Body of pancreas (tissue), 4 donors: ENCODE measurements around the gene CDK19. TPM values are rescaled to one million over a fixed set of nuclear protein-coding genes. Genes with fewer than 3 reads are reported as not detected.

Experiments
- ATAC-seq: fragments of 150-250 bp; one replicate; pipeline ENCODE4 v1.9.1; 2016
- DNase-seq, 4 donors: peaks; one replicate each; pipeline ENCODE4 v3.0.0-alpha.2; 2019
- H3K27ac ChIP-seq, 4 donors: fragments of 200-600 bp; sonication (generic); 1 replicate in 3 of 4; 2 replicates in 1 of 4; pipeline versions ENCODE4 v1.5.1 to v1.6.1; 2016 to 2019; ENCODE audit warnings: mild to moderate bottlenecking in 1 of 4, mixed read lengths in 1 of 4, moderate library complexity in 1 of 4
- H3K27me3 ChIP-seq, 2 donors: fragments of 200-600 bp; sonication (generic); one replicate each; pipeline ENCODE4 v1.6.0; 2016; ENCODE audit warnings: mild to moderate bottlenecking in 1 of 2
- H3K36me3 ChIP-seq, 2 donors: fragments of 200-600 bp; sonication (generic); replicated peaks in 1 of 2; 2 replicates each; pipeline ENCODE4 v1.5.1; 2016; ENCODE audit warnings: low read depth in 2 of 2; ENCODE audit not compliant: insufficient read depth in 1 of 2
- H3K4me1 ChIP-seq: fragments of 200-600 bp; sonication (generic); one replicate; pipeline ENCODE4 v1.6.0; 2016
- H3K4me3 ChIP-seq, 2 donors: fragments of 200-600 bp; sonication (generic); 1 replicate in 1 of 2; 2 replicates in 1 of 2; pipeline ENCODE4 v1.5.1; 2016 to 2019
- H3K9me3 ChIP-seq, 3 donors: fragments of 200-600 bp; sonication (generic); 1 replicate in 2 of 3; 2 replicates in 1 of 3; pipeline ENCODE4 v1.5.1; 2016
- POLR2A ChIP-seq, 3 donors: fragments of 450-650 bp; IDR thresholded peaks; one replicate each; pipeline ENCODE4 v1.6.1; 2016; ENCODE audit warnings: antibody characterized with exemption in 3 of 3, mild to moderate bottlenecking in 2 of 3
- WGBS, 2 donors: methylation state at CpG; one replicate each; pipeline ENCODE4 v1.1.5; 2017; 5-methylcytosine and 5-hydroxymethylcytosine counted together
- intact Hi-C: fragments of 100-400 bp; cut with DNase I; formaldehyde crosslinking; loops from one replicate; pipeline ENCODE4 v1.15.1; 2023
- total RNA-seq, 2 donors: library from RNA; depleted of rRNA; stranded (reverse); fragments of >200 nt; gene quantifications; one replicate each; pipeline ENCODE4 v1.1.0, GENCODE V29; 2016
- TF ChIP-seq, protein P1 (sequence below), 7 experiments: fragments of 450-650 bp in 4 of 7; fragments of 200-600 bp in 3 of 7; sonication (generic) in 3 of 7; IDR thresholded peaks; one replicate each; pipeline ENCODE4 v1.5.1; 2016 to 2019; ENCODE audit warnings: antibody characterized with exemption in 7 of 7

Gene CDK19
- total RNA-seq, 2 donors from 2014 or later = 4.0 to 8.0 TPM

- WGBS, 2 donors = 50 to 54% methylated on average over 1 of the region's 1 CpG
- intact Hi-C loops = no loop called here
- no peaks in the 10 kb centered on the region for H3K27me3 ChIP-seq
- DNase-seq (no peak), ATAC-seq (no peak)
- H3K4me1 ChIP-seq = no peaks in the 10 kb centered on the region
- no peaks in the 10 kb centered on the region for H3K9me3 ChIP-seq
- TF ChIP-seq, protein P1, sequence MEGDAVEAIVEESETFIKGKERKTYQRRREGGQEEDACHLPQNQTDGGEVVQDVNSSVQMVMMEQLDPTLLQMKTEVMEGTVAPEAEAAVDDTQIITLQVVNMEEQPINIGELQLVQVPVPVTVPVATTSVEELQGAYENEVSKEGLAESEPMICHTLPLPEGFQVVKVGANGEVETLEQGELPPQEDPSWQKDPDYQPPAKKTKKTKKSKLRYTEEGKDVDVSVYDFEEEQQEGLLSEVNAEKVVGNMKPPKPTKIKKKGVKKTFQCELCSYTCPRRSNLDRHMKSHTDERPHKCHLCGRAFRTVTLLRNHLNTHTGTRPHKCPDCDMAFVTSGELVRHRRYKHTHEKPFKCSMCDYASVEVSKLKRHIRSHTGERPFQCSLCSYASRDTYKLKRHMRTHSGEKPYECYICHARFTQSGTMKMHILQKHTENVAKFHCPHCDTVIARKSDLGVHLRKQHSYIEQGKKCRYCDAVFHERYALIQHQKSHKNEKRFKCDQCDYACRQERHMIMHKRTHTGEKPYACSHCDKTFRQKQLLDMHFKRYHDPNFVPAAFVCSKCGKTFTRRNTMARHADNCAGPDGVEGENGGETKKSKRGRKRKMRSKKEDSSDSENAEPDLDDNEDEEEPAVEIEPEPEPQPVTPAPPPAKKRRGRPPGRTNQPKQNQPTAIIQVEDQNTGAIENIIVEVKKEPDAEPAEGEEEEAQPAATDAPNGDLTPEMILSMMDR (IDR thresholded peaks at IDR 0.05) = no peak
- TF ChIP-seq POLR2A (IDR thresholded peaks at IDR 0.05) = no peak
- no peak overlapping the region for H3K4me3 ChIP-seq
- H3K36me3 ChIP-seq = no peaks in the 10 kb centered on the region
- H3K27ac ChIP-seq = no peak overlapping the region
These were observed 150.3 kb downstream of the CDK19 start for GRCh38 chr6:110664933-110665332.

- no peaks in the 10 kb centered on the region for H3K4me1 ChIP-seq
These were observed 152.6 kb downstream of the CDK19 start for GRCh38 chr6:110662490-110663211.

GRCh38 chr6:110661414-110661813 is 153.9 kb downstream of the CDK19 start:
- no peaks in the 10 kb centered on the region for H3K27me3 ChIP-seq
- no peaks in the 10 kb centered on the region for H3K9me3 ChIP-seq
- H3K36me3 ChIP-seq = no peaks in the 10 kb centered on the region
- H3K27ac ChIP-seq = no peak overlapping the region
- WGBS, 2 donors = 96 to 98% methylated on average over 2 of the region's 2 CpGs
- H3K4me1 ChIP-seq = peaks cover 8% of the 10 kb centered on the region
- ATAC-seq (no peak), DNase-seq (no peak)
- TF ChIP-seq, protein P1 (IDR thresholded peaks at IDR 0.05) = no peak
- no peak for TF ChIP-seq POLR2A (IDR thresholded peaks at IDR 0.05)
- intact Hi-C loops = no loop called here
- H3K4me3 ChIP-seq = no peak overlapping the region

More at GRCh38 chr6:110662490-110663211, 152.6 kb downstream of the CDK19 start:
- intact Hi-C loops = no loop called here
- WGBS, 2 donors = 39 to 52% methylated on average over 1 of the region's 1 CpG
- no peak for ATAC-seq
- no peak for TF ChIP-seq POLR2A (IDR thresholded peaks at IDR 0.05)
- TF ChIP-seq, protein P1 (IDR thresholded peaks at IDR 0.05) = no peak
- Histone ChIP-seq H3K4me3 (no peak overlapping the region), H3K36me3 (no peaks in the 10 kb centered on the region), H3K27ac (no peak overlapping the region), H3K27me3 (no peaks in the 10 kb centered on the region), H3K9me3 (no peaks in the 10 kb centered on the region)
- no peak for DNase-seq

DNA sequence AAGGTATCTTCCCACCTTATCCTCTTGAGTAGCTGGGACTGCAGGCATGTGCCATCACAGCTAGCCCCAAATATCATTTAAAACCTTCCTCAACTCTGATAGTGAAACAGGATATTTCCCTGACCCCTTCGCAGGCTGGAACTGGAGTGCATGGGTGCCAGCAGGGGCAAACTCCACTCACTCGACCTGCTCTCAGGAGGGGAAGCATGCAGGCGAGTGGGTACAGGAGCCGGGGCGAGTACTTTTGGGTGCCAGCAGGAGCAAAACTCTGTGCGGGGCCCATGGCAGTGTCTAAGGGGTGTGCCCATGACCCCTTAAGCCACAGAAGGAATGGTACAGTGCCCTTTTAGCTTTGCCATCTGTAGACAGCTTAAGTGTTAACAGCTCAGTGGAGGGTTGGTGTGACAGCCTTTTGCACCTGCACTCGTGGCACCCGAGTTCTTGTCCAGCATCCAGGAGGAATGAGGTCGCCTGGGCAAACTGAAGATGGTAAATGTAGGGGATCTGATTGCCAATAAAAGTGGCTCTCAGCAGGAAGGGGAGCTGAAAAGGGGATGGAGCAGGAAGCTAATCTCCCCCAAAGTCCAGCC is 155.1 kb downstream of the CDK19 start:
- no peak overlapping the region for H3K27ac ChIP-seq
- WGBS, 2 donors = 86 to 89% methylated on average over 9 of the region's 9 CpGs
- intact Hi-C loops = no loop called here
- ATAC-seq (no peak), DNase-seq (no peak)
- H3K36me3 ChIP-seq = no peaks in the 10 kb centered on the region
- H3K4me1 ChIP-seq = peaks cover 13% of the 10 kb centered on the region
- no peak overlapping the region for H3K4me3 ChIP-seq
- no peak for TF ChIP-seq POLR2A (IDR thresholded peaks at IDR 0.05)
- TF ChIP-seq, protein P1 (IDR thresholded peaks at IDR 0.05) = no peak
- no peaks in the 10 kb centered on the region for H3K27me3 ChIP-seq
- H3K9me3 ChIP-seq = no peaks in the 10 kb centered on the region
